HepG2 (cell line): ENCODE results near the gene JAKMIP2. TPM values are rescaled to one million over a fixed set of nuclear protein-coding genes. Genes with fewer than 3 reads are reported as not detected.

Experiments used
- ATAC-seq: fragments of 200-7000 bp; cut with Tn5 transposase; 3 replicates; pipeline ENCODE4 v1.9.1; 2020; ENCODE audit warnings: mild to moderate bottlenecking, moderate library complexity
- BruUV-seq: library from RNA; stranded (reverse); fragments of 400-500 nt; replicated peaks from 2 replicates; lab custom pipeline; 2021; lab: Mats Ljungman, UMichigan
- CTCF ChIA-PET: fragments of 300-600 bp; formaldehyde crosslinking; extraction: SDS; loops from one replicate; lab custom pipeline; 2021; ENCODE audit warnings: low total read pairs, inconsistent platforms, low intra/inter-chr PET ratio; lab: Yijun Ruan, JAX
- POLR2A ChIA-PET: fragments of 350-600 bp; sonication (Branson Sonifier 250); formaldehyde crosslinking; loops from one replicate; lab custom pipeline; 2020; ENCODE audit warnings: antibody characterized with exemption, inconsistent platforms; lab: Yijun Ruan, JAX
- DNase-seq: peaks from one replicate; pipeline ENCODE4 v3.0.0-alpha.2; 2015; ENCODE audit warnings: low spot score
- FAIRE-seq: peaks from 3 replicates; lab custom pipeline; 2011; peaks lifted over from hg19 to GRCh38; lab: Jason Lieb, UNC
- H2AFZ ChIP-seq: one replicate; pipeline ENCODE4 v1.6.1; 2011; ENCODE audit warnings: low read length, inconsistent platforms
- H3K27ac ChIP-seq: fragments of 300-600 bp; 3 replicates; pipeline ENCODE4 v1.8.0; 2011; ENCODE audit warnings: mixed run types, mild to moderate bottlenecking, mixed read lengths, low read length, inconsistent platforms; ENCODE audit not compliant: insufficient read depth; ENCODE audit errors: extremely low read length
- H3K27me3 ChIP-seq, 2 experiments: fragments of 200-600 bp in 1 of 2; 2 replicates in 1 of 2; 3 replicates in 1 of 2; pipeline versions ENCODE4 v1.6.0 to v1.8.0; 2011; ENCODE audit warnings: low read length in 2 of 2, mild to moderate bottlenecking in 2 of 2, moderate library complexity in 2 of 2, inconsistent platforms in 1 of 2; ENCODE audit not compliant: insufficient read depth in 2 of 2, control insufficient read depth in 1 of 2
- H3K36me3 ChIP-seq, 2 experiments: fragments of 200-600 bp in 1 of 2; replicated peaks in 1 of 2; 2 replicates in 1 of 2; 3 replicates in 1 of 2; pipeline versions ENCODE4 v1.5.1 to v1.8.0; 2011; ENCODE audit warnings: low read length in 2 of 2, inconsistent platforms in 1 of 2; ENCODE audit not compliant: insufficient read depth in 2 of 2, control insufficient read depth in 1 of 2
- H3K4me1 ChIP-seq: 2 replicates; pipeline ENCODE4 v1.5.1; 2012; ENCODE audit warnings: low read length, inconsistent platforms; ENCODE audit not compliant: insufficient read depth
- H3K4me2 ChIP-seq: 2 replicates; pipeline ENCODE4 v1.6.0; 2011; ENCODE audit warnings: low read depth, low read length, inconsistent platforms
- H3K4me3 ChIP-seq, 3 experiments: fragments of 200-600 bp in 1 of 3; sonication (generic), shearing (Covaris generic) in 1 of 3; replicated peaks in 1 of 3; 2 replicates each; pipeline ENCODE4 v1.5.1; 2011 to 2016; ENCODE audit warnings: low read length in 3 of 3, inconsistent platforms in 2 of 3, low read depth in 2 of 3, mild to moderate bottlenecking in 2 of 3, control low read depth in 1 of 3, mixed read lengths in 1 of 3; ENCODE audit not compliant: insufficient read depth in 1 of 3
- H3K79me2 ChIP-seq: one replicate; pipeline ENCODE4 v1.6.1; 2011; ENCODE audit warnings: low read length, inconsistent platforms; ENCODE audit not compliant: insufficient read depth
- H3K9ac ChIP-seq: 2 replicates; pipeline ENCODE4 v1.6.0; 2011; ENCODE audit warnings: mild to moderate bottlenecking, low read depth, low read length, inconsistent platforms; ENCODE audit not compliant: insufficient read depth
- H3K9me3 ChIP-seq: 2 replicates; pipeline ENCODE4 v1.5.1; 2012; ENCODE audit warnings: mild to moderate bottlenecking, low read length
- H4K20me1 ChIP-seq: 2 replicates; pipeline ENCODE4 v1.6.0; 2011; ENCODE audit warnings: inconsistent platforms, mild to moderate bottlenecking, low read length, moderate library complexity; ENCODE audit not compliant: insufficient read depth
- ATF5 ChIP-seq: sonication (generic); formaldehyde crosslinking; IDR thresholded peaks from 2 replicates; pipeline ENCODE4 v1.4.0; 2020; ENCODE audit warnings: mild to moderate bottlenecking, low read depth, missing genetic modification reagents
- CHD4 ChIP-seq: fragments of 200-600 bp; sonication (generic); IDR thresholded peaks from 2 replicates; pipeline ENCODE4 v1.7.0; 2017; ENCODE audit warnings: mild to moderate bottlenecking, low read length, borderline replicate concordance
- ZFAT ChIP-seq: sonication (generic); formaldehyde crosslinking; conservative IDR thresholded peaks from 2 replicates; pipeline ENCODE4 v1.8.1; 2023; ENCODE audit warnings: missing genetic modification reagents, inconsistent platforms
- ZNF292 ChIP-seq: sonication (generic); formaldehyde crosslinking; IDR thresholded peaks from 2 replicates; pipeline ENCODE4 v1.8.1; 2022; ENCODE audit warnings: mild to moderate bottlenecking, low read depth, missing genetic modification reagents, borderline replicate concordance
- ZNF609 ChIP-seq: sonication (generic); formaldehyde crosslinking; IDR thresholded peaks from 2 replicates; pipeline ENCODE4 v1.4.0; 2020; ENCODE audit warnings: mild to moderate bottlenecking, missing genetic modification reagents, borderline replicate concordance
- ZNF776 ChIP-seq: sonication (generic); formaldehyde crosslinking; IDR thresholded peaks from 2 replicates; pipeline ENCODE4 v1.4.0; 2020; ENCODE audit warnings: mild to moderate bottlenecking, missing genetic modification reagents
- ZSCAN25 ChIP-seq: sonication (generic); formaldehyde crosslinking; IDR thresholded peaks from 2 replicates; pipeline ENCODE4 v1.8.0; 2022; ENCODE audit warnings: mild to moderate bottlenecking, missing genetic modification reagents
- WGBS: methylation state at CpG from one replicate; pipeline ENCODE4 v1.1.6; 2017; ENCODE audit warnings: low lambda C conversion rate; 5-methylcytosine and 5-hydroxymethylcytosine counted together
- in situ Hi-C: cut with HindIII; loops from 2 replicates; pipeline ENCODE4 v1.10.0; 2017; ENCODE audit warnings: low pct_unique_long_range_greater_than_20kb; ENCODE audit not compliant: extremely low pct_ligation_motif_present
- intact Hi-C: fragments of 100-400 bp; cut with micrococcal nuclease; formaldehyde crosslinking; loops from one replicate; pipeline ENCODE4 v1.10.0; 2022; ENCODE audit not compliant: unreplicated experiment
- polyA plus RNA-seq, 8 experiments: library from polyadenylated mRNA; depleted of rRNA in 3 of 8; stranded (reverse) in 7 of 8; unstranded in 1 of 8; fragments of >200 nt; fragmentation: Illumina TruSeq in 4 of 8; extraction: Trizol in 4 of 8; gene quantifications; 2 replicates each; pipeline versions ENCODE4 v1.2.1 to v1.2.3, GENCODE V29; 2011 to 2016; ENCODE audit warnings: low read depth in 4 of 8, missing spikeins in 1 of 8, mixed read lengths in 1 of 8; ENCODE audit not compliant: insufficient read depth in 1 of 8
- total RNA-seq, 5 experiments: library from RNA; depleted of rRNA; stranded (reverse); fragments of >200 nt; fragmentation: Illumina TruSeq; extraction: Trizol; gene quantifications; 2 replicates each; pipeline ENCODE4 v1.2.3, GENCODE V29; 2016; ENCODE audit warnings: low read depth in 1 of 5

JAKMIP2 gene
- total and polyA plus RNA-seq, 2 of the 13 experiments (the other 11 are each of a cell fraction or from before 2014, with no cell fraction given), result 0.04 to 2.1 TPM

- ATAC-seq (no peak), DNase-seq (no peak), FAIRE-seq (no peak)
- in situ Hi-C loops, result no loop called here
- Histone ChIP-seq H3K36me3 (no peaks in the 10 kb centered on the region), H3K79me2 (no peaks in the 10 kb centered on the region), H3K9ac (no peak overlapping the region), H3K9me3 (no peaks in the 10 kb centered on the region), H3K27me3 (no peaks in the 10 kb centered on the region), H3K4me2 (no peak overlapping the region), H4K20me1 (no peaks in the 10 kb centered on the region), H3K27ac (no peak overlapping the region), H2AFZ (no peak overlapping the region), H3K4me3 (no peak overlapping the region), H3K4me1 (no peaks in the 10 kb centered on the region)
- POLR2A ChIA-PET, result no interaction called here
- no peak for TF ChIP-seq ZNF776
- no peak for TF ChIP-seq ZNF292 (CRISPR knock-in tag)
- TF ChIP-seq ATF5 (CRISPR knock-in tag), result no peak
- no peak for TF ChIP-seq ZSCAN25 (CRISPR knock-in tag)
- no peak for TF ChIP-seq CHD4
- no peak for TF ChIP-seq ZFAT
- TF ChIP-seq ZNF609, result no peak
- BruUV-seq, result no TSS peak
- intact Hi-C loops, result no loop called here
- CTCF ChIA-PET, result no interaction called here
- WGBS, result 29% methylated on average over 3 of the region's 3 CpGs
Measured at GRCh38 chr5:147752666-147753290, 29.8 kb downstream of the JAKMIP2 start.
